Measurements from ENCODE around the gene CCDC73. TPM values are rescaled to one million over a fixed set of nuclear protein-coding genes. Genes with fewer than 3 reads are reported as not detected.
"Not testable (repeated sequence)": the region's sequence is repeated elsewhere in the genome, so short reads cannot be mapped to it uniquely, and the experiment has no call there.

CCDC73 gene
- total and polyA plus RNA-seq, 10 of the 15 experiments (the other 5 are each of a cell fraction or from before 2014, with no cell fraction given), result 0.05 to 0.57 (median 0.14) TPM

- TF ChIP-seq E2F8 (IDR thresholded peaks at IDR 0.05; ENCODE audit: low read depth, partially characterized antibody), result no peak
- TF ChIP-seq POLR2AphosphoS2 (IDR thresholded peaks at IDR 0.05; ENCODE audit: low read depth, low read length), result no peak
- TF ChIP-seq HDAC6 (IDR thresholded peaks at IDR 0.05; ENCODE audit: unreplicated experiment), result no peak
- TF ChIP-seq IKZF1 (conservative IDR thresholded peaks at IDR 0.05), result no peak
- no peak for TF ChIP-seq CEBPB (IDR thresholded peaks at IDR 0.05; ENCODE audit: borderline replicate concordance in 1 of 2, low read depth in 2 of 2, low read length in 2 of 2)
- no peak for TF ChIP-seq ZNF384 (IDR thresholded peaks at IDR 0.05; ENCODE audit: borderline replicate concordance, low read depth, low read length)
- TF ChIP-seq ZNF24 (IDR thresholded peaks at IDR 0.05), result no peak
Observed at GRCh38 chr11:32758291-32758690, 36.2 kb downstream of the CCDC73 start (continued).

GRCh38 chr11:32753181-32753580 is 41.3 kb downstream of the CCDC73 start:
- H3K4me3 ChIP-seq; DNase-seq (ENCODE audit: low read depth, low spot score); ATAC-seq; H3K4me2 ChIP-seq (ENCODE audit: control insufficient read depth, insufficient read depth); H3K4me1 ChIP-seq (ENCODE audit: control insufficient read depth, insufficient read depth, low read length); H3K27me3 ChIP-seq (replicated peaks in 1 of 2; ENCODE audit: control insufficient read depth in 2 of 2, insufficient read depth in 2 of 2, low read length in 1 of 2); intact Hi-C loops (cut with micrococcal nuclease; ENCODE audit: unreplicated experiment); H3K27ac ChIP-seq (ENCODE audit: control insufficient read depth, insufficient read depth); H4K20me1 ChIP-seq (ENCODE audit: control insufficient read depth, insufficient read depth); H3K79me2 ChIP-seq (ENCODE audit: control insufficient read depth, insufficient read depth, low read length); H3K9me3 ChIP-seq (replicated peaks; ENCODE audit: control insufficient read depth, insufficient read depth, low read length); H3K36me3 ChIP-seq (ENCODE audit: control insufficient read depth in 2 of 2, insufficient read depth in 2 of 2, low read length in 1 of 2); H3K9ac ChIP-seq (ENCODE audit: control insufficient read depth, insufficient read depth, low read length); BruUV-seq (replicated peaks); H2AFZ ChIP-seq (ENCODE audit: control insufficient read depth, low read depth, low read length); FAIRE-seq: not testable (repeated sequence)
- RAD21 ChIA-PET (ENCODE audit: unreplicated experiment), result interaction anchor here (0.7 to 4.0 kb wide), 3 partner anchors 26 to 174 kb away, joined by 3 to 25 read pairs (median 3); no protein-coding TSS in a partner anchor
- no CpG with 5 or more reads among the region's 1 CpG for WGBS (ENCODE audit: insufficient coverage, insufficient replicate concordance, low lambda C conversion rate, missing lambda C conversion rate)
- POLR2A ChIA-PET, result interaction anchor here (0.6 kb wide), 1 partner anchor 415 kb away, joined by 3 read pairs; no protein-coding TSS in a partner anchor
- CTCF ChIA-PET, result interaction anchor here (2.4 to 5.6 kb wide), 3 partner anchors 19 to 56 kb away, joined by 6 to 82 read pairs (median 7); partner anchors contain the start of gene CCDC73
- in situ Hi-C loops (cut with MboI), result loop anchor here (5.0 kb wide), 1 partner anchor 34 kb away; no protein-coding TSS in a partner anchor
- SMC1A ChIA-PET (ENCODE audit: uncharacterized antibody, unreplicated experiment), result interaction anchor here (0.5 to 1.2 kb wide), 4 partner anchors 40 to 980 kb away, joined by 3 read pairs; no protein-coding TSS in a partner anchor

Data from GM12878 (cell line).